ENCODE data around the gene ITK.
"Not testable (repeated sequence)": the region's sequence is repeated elsewhere in the genome, so short reads cannot be mapped to it uniquely, and the experiment has no call there.

The ITK gene

DNA sequence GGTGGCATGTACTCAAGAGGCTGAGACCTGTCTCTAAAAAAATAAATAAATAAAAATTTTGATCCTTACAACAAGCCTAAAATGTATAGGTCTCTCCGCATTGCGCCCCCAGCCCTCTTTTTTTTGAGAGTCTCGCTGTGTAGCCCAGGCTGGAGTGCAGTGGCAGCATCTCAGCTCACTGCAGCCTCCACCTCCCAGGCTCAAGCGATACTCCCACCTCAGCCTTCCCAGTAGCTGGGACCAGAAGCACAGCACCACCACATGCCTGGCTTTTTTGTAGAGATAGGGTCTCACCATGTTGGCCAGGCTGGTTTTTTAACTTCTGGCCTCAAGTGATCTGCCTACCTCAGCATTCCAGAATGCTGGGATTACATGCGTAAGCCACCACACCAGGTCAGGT is 12.4 kb upstream of the ITK start:
- no peak for DNase-seq

DNA sequence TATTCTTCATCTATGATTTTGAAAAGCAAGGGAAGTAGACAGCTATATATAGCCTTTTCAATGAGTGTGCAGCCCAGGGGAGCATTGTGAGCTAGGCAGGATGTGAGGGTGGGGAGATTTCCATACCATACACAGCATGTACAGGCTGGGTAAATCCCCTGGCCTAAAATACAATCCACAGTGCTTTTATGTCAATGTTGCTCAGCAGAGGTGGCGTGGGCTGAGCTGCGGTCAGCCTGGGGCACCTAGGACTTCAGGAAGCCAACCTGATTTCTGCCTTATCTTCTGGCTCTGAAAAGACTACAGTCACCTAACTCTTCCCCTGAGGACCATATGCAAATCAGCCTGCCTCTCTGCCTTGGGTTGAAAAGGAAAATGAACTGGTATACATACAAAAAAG is 8.2 kb upstream of the ITK start:
- DNase-seq: peak; percentile 93

DNA sequence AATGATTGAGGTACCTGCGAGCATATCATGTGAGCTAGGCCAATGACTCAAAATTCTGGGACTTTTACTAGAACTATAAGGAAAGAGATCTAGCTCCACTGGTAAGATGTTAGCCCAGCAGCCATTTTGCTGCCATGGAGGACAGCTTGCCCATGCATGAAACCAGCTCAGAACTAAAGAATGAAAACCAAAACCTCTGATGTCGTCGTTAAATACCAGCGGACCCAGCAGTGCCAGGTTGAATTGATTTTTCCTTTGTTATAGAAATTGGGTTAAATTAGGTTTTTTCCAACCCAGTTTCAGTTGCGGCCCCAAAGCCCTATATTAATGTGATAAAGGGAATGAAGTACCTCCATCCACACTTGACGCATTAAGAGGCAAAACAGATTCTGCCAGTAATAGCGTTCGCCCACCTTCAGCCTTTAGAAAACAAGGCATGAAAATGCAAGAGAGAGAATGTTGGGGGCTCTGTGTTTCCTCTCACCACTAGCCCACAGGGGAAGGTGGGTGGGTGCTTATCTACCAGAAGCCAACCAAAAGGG is 5.5 kb upstream of the ITK start:
- no peak for DNase-seq

DNA sequence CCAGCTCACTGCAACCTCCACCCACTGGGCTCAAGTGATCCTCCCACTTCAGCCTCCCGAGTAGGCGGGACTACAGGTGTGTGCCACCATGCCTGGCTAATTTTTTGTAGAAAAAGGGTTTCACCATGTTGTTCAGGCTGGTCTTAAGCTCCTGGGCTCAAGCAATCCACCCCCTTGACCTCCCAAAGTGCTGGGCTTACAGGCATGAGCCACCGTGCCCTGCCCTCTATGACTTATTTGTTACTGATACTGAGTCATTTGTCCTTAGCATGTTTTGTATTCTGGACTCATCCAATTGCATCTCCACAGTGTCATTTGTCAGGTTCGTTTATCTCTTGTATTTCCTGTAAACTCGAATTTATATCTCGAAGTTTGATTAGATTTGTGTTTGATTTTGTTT is 2.7 kb upstream of the ITK start:
- peak; percentile 69 for DNase-seq

DNA sequence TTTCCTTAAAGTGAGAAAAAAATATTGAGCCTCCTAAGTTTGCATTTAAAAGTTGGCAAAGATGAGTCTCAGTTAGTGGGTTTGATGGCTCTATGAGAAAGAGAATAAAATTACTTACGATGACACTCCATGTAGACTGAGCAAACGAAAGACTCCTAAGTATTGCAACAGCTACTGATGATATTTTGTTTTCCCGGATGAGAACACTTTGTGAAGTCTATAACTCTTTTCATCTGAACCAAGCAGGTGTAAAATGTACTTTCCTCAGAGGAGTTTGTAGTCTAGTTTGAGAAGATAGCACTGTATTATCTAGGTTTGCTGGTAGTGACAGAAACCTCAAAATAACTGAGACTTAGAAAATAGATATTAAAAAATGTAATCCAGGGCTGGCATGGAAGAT is 1.7 kb upstream of the ITK start:
- no peak for DNase-seq

- DNase-seq: peak; percentile 46
Measured at GRCh38 chr5:157182143-157182757, 1.6 kb downstream of the ITK start.

DNA sequence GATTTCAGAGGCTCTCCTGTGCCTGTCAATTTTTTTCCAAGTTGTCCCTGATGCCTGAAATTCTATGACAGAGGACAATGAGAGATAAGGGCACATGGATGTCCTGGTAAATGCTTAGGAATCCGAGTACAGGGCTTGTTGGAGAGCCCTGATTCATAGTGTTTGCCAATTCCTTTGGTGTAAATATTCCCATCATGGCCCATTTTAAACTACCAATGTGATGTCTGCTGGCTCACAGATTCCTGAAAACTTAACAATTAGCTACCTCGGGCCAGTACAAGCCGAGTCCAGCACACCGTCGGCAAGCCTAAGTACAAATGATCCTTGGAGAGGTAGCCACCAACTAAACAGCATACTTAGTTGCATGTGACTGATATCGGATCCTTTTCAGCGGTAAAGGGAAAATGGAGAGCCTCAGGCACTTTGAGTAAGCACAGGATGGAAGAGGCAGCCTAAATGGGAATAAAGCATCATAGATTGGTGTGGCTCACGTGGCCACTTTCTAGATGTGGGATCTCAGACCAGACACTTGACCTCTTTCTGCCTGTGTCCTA is 3.6 kb downstream of the ITK start:
- peak; percentile 58 for DNase-seq

DNA sequence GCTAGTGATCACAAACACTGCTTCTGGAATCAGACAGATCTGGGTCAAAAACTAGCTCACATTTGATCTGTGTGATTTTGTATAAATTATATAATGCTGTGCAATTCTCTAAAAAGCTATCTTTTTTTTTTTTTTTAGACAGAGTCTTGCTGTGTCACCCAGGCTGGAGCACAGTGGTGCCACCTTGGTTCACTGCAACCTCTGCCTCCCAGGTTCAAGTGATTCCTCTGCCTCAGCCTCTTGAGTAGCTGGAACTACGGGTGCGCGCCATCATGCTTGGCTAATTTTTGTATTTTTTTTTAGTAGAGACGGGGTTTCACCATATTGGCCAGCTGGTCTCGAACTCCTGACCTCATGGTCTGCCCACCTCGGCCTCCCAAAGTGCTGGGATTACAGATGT is 4.5 kb downstream of the ITK start:
- DNase-seq: not testable (repeated sequence)

- DNase-seq: peak; percentile 56
Measured at GRCh38 chr5:157186309-157187045, 5.8 kb downstream of the ITK start.

- DNase-seq: peak; percentile 45
Measured at GRCh38 chr5:157187046-157187754, 6.6 kb downstream of the ITK start.

DNA sequence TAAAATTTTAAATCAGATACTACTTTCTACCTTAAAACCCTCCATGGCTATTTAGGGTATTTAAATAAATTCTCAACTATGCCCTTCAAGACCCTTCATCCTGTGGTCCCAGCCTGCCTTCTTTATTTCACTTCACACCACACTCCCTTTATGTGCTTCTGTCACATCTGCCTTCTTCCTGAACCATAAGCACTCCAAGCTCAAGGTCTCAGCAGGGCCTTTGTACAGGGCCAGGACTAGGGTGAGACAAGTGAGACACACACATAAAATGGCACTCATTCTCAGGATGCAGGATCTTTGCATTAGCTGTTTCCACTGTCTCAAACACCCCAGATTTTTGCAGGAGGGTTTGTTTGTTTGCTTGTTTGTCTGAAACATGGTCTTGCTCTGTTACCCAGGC is 7.6 kb downstream of the ITK start:
- DNase-seq: peak; percentile 45

GRCh38 chr5:157189223-157189622 is 8.6 kb downstream of the ITK start:
- peak; percentile 87 for DNase-seq

- DNase-seq: peak; percentile 51
Measured at GRCh38 chr5:157193699-157194424, 13.2 kb downstream of the ITK start.

GRCh38 chr5:157196045-157196444 is 15.4 kb downstream of the ITK start:
- peak; percentile 48 for DNase-seq

GRCh38 chr5:157197086-157197485 is 16.4 kb downstream of the ITK start:
- peak; percentile 49 for DNase-seq

DNA sequence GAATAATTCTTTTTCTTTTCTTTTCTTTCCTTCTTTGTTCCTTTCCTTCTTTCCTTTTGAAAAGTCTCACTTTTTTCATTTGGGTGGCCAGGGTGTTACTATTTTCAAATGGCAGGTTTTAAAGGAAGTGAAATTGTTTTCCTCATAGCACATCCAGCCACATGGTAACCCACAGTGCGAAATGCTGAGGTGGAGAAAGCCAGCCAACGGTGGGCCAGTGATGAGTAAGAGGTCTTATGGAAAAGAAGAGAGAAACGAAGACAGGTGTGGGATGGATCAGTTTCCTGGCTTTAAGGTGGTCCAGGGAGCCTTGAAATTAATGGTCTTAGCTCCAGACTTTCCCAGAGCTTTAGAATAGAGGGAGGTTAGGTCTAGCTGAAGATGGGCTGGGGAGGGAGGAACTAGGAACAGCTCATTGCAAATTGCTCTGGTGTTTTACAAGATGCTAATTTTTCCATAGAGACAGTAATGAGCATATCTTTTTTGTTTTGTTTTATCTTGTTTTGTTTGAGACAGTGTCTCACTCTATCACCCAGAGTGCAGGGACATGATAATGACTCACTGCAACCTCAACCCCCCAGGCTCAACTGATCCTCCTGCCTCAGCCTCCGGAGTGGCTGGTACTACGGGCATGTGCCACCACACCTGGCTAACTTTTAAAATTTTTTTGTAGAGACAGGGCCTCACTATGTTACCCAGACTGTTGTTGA is 17.8 kb downstream of the ITK start:
- peak; percentile 77 for DNase-seq

DNA sequence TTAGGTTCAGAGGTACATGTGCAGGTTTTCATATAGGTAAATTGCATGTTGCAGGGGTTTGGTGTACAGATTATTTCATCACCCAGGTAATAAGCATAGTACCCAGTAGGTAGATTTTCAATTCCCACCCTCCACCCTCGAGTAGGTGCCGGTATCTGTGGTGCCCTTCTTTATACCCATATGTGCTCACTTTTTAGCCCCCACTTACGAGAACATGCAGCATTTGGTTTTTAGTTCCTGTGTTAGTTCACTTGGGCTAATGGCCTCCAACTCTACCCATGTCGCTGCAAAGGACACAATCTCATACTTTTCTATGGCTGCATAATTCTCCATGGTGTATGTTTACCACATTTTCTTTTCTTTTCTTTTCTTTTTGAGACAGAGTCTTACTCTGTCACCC is 21.2 kb downstream of the ITK start:
- no peak for DNase-seq

- no peak for DNase-seq
Measured at GRCh38 chr5:157203417-157203816, 22.8 kb downstream of the ITK start.

- no peak for DNase-seq
Measured at GRCh38 chr5:157204765-157205164, 24.1 kb downstream of the ITK start.

DNA sequence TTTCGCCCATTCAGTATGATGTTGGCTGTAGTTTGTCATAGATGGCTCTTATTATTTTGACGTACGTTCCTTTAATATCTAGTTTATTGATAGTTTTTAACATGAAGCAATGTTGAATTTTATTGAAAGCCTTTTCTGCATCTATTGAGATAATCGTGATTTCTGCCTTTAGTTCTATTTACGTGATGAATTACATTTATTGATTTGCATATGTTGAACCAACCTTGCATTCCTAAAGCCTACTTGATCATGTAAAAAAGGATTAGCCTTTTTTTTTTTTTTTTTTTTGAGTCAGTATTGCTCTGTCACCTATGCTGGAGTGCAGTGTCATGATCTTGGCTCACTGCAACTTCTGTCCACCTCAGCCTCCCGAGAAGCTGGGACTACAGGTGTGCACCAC is 25.1 kb downstream of the ITK start:
- no peak for DNase-seq

- not testable (repeated sequence) for DNase-seq
Measured at GRCh38 chr5:157210652-157211051, 30.0 kb downstream of the ITK start.

GRCh38 chr5:157212307-157212706 is 31.7 kb downstream of the ITK start:
- no peak for DNase-seq
